H9 (cell line): ENCODE data around the gene F7. TPM values are rescaled to one million over a fixed set of nuclear protein-coding genes. Genes with fewer than 3 reads are reported as not detected.
"Not testable (repeated sequence)": the region's sequence is repeated elsewhere in the genome, so short reads cannot be mapped to it uniquely, and the experiment has no call there.

ENCODE experiments used
- DNase-seq: peaks from one replicate; pipeline ENCODE4 v3.0.0-alpha.2; 2017
- H2AFZ ChIP-seq: one replicate; pipeline ENCODE4 v1.6.1; 2013; ENCODE audit warnings: mild to moderate bottlenecking, low read length, control low read depth, moderate library complexity
- H2AK5ac ChIP-seq: 2 replicates; pipeline ENCODE4 v1.6.1; 2013; ENCODE audit warnings: low read length, control low read depth, mixed read lengths; ENCODE audit not compliant: insufficient read length
- H2BK120ac ChIP-seq: one replicate; pipeline ENCODE4 v1.6.1; 2013; ENCODE audit warnings: low read depth, mild to moderate bottlenecking, low read length, control low read depth, inconsistent platforms; ENCODE audit not compliant: poor library complexity, severe bottlenecking
- H2BK12ac ChIP-seq: 2 replicates; pipeline ENCODE4 v1.6.1; 2013; ENCODE audit warnings: low read length, control low read depth, mixed read lengths, low read depth; ENCODE audit not compliant: insufficient read length
- H2BK15ac ChIP-seq: 2 replicates; pipeline ENCODE4 v1.6.1; 2013; ENCODE audit warnings: low read depth, low read length, control low read depth
- H2BK20ac ChIP-seq: one replicate; pipeline ENCODE4 v1.6.1; 2013; ENCODE audit warnings: low read depth, mild to moderate bottlenecking, low read length, control low read depth, inconsistent platforms; ENCODE audit not compliant: poor library complexity, severe bottlenecking
- H2BK5ac ChIP-seq: 2 replicates; pipeline ENCODE4 v1.6.1; 2013; ENCODE audit warnings: low read length, control low read depth, mixed read lengths; ENCODE audit not compliant: insufficient read length
- H3K14ac ChIP-seq: 2 replicates; pipeline ENCODE4 v1.6.1; 2013; ENCODE audit warnings: low read length, control low read depth; ENCODE audit not compliant: insufficient read depth
- H3K18ac ChIP-seq: 2 replicates; pipeline ENCODE4 v1.6.1; 2013; ENCODE audit warnings: low read depth, mild to moderate bottlenecking, mixed read lengths, low read length, control low read depth; ENCODE audit not compliant: insufficient read length
- H3K23ac ChIP-seq: 2 replicates; pipeline ENCODE4 v1.6.1; 2013; ENCODE audit warnings: low read length, control low read depth, mixed read lengths, low read depth; ENCODE audit not compliant: insufficient read length
- H3K23me2 ChIP-seq: 2 replicates; pipeline ENCODE4 v1.6.1; 2013; ENCODE audit warnings: low read depth, mild to moderate bottlenecking, mixed read lengths, low read length, control low read depth; ENCODE audit not compliant: insufficient read length, poor library complexity, severe bottlenecking
- H3K27ac ChIP-seq: 2 replicates; pipeline ENCODE4 v1.5.1; 2013; ENCODE audit warnings: low read length, control low read depth, mixed read lengths, low read depth; ENCODE audit not compliant: insufficient read length
- H3K27me3 ChIP-seq: 2 replicates; pipeline ENCODE4 v1.6.1; 2013; ENCODE audit warnings: low read length, control low read depth, inconsistent platforms; ENCODE audit not compliant: insufficient read depth
- H3K4ac ChIP-seq: 2 replicates; pipeline ENCODE4 v1.6.1; 2013; ENCODE audit warnings: low read depth, mild to moderate bottlenecking, control low read depth, inconsistent platforms, low read length, moderate library complexity
- H3K4me1 ChIP-seq: 2 replicates; pipeline ENCODE4 v1.6.1; 2013; ENCODE audit warnings: low read length, control low read depth, inconsistent platforms; ENCODE audit not compliant: insufficient read depth
- H3K4me2 ChIP-seq: 2 replicates; pipeline ENCODE4 v1.6.1; 2013; ENCODE audit warnings: low read length, control low read depth, mixed read lengths; ENCODE audit not compliant: insufficient read length, insufficient read depth
- H3K56ac ChIP-seq: 2 replicates; pipeline ENCODE4 v1.6.1; 2013; ENCODE audit warnings: low read depth, mild to moderate bottlenecking, mixed read lengths, low read length, control low read depth; ENCODE audit not compliant: insufficient read length
- H3K79me1 ChIP-seq: 2 replicates; pipeline ENCODE4 v1.6.1; 2013; ENCODE audit warnings: low read depth, mild to moderate bottlenecking, moderate library complexity, low read length, control low read depth, inconsistent platforms; ENCODE audit not compliant: insufficient read depth, poor library complexity, severe bottlenecking
- H3K79me2 ChIP-seq: 2 replicates; pipeline ENCODE4 v1.6.1; 2013; ENCODE audit warnings: low read length, control low read depth, inconsistent platforms; ENCODE audit not compliant: insufficient read depth
- H3K9ac ChIP-seq: 2 replicates; pipeline ENCODE4 v1.6.1; 2013; ENCODE audit warnings: low read length, control low read depth, mixed read lengths; ENCODE audit not compliant: insufficient read length; ENCODE audit errors: extremely low read depth
- H3K9me3 ChIP-seq: one replicate; pipeline ENCODE4 v1.6.1; 2013; ENCODE audit warnings: low read depth, low read length, inconsistent platforms; ENCODE audit not compliant: control insufficient read depth
- H3T11ph ChIP-seq: one replicate; pipeline ENCODE4 v1.6.1; 2013; ENCODE audit warnings: mild to moderate bottlenecking, low read length, control low read depth, inconsistent platforms
- H4K20me1 ChIP-seq: one replicate; pipeline ENCODE4 v1.6.1; 2013; ENCODE audit not compliant: control insufficient read depth, insufficient read length, insufficient read depth
- H4K5ac ChIP-seq: 2 replicates; pipeline ENCODE4 v1.6.1; 2013; ENCODE audit warnings: low read depth, mild to moderate bottlenecking, mixed read lengths, low read length, control low read depth; ENCODE audit not compliant: insufficient read length
- H4K8ac ChIP-seq: replicated peaks from 2 replicates; pipeline ENCODE4 v1.6.1; 2013; ENCODE audit warnings: low read length, control low read depth, mixed read lengths, low read depth; ENCODE audit not compliant: insufficient read length
- H4K91ac ChIP-seq: 2 replicates; pipeline ENCODE4 v1.6.1; 2013; ENCODE audit warnings: low read depth, mild to moderate bottlenecking, moderate library complexity, mixed read lengths, low read length, control low read depth; ENCODE audit not compliant: insufficient read length
- H3K27ac Mint-ChIP-seq, 3 experiments: 2 replicates in 2 of 3; 3 replicates in 1 of 3; pipeline ENCODE4 v1.8.0; 2020 to 2021; ENCODE audit warnings: mixed read lengths in 3 of 3, mild to moderate bottlenecking in 1 of 3, moderate library complexity in 1 of 3
- H3K27me3 Mint-ChIP-seq: 2 replicates; pipeline ENCODE4 v1.8.0; 2021; ENCODE audit warnings: low read depth, mild to moderate bottlenecking, moderate library complexity, mixed read lengths
- H3K36me3 Mint-ChIP-seq, 3 experiments: 2 replicates in 2 of 3; 3 replicates in 1 of 3; pipeline ENCODE4 v1.8.0; 2020 to 2021; ENCODE audit warnings: low read depth in 3 of 3, mixed read lengths in 3 of 3; ENCODE audit not compliant: insufficient read depth in 1 of 3
- H3K4me1 Mint-ChIP-seq, 2 experiments: 2 replicates each; pipeline ENCODE4 v1.8.0; 2020; ENCODE audit warnings: mixed read lengths in 2 of 2
- H3K4me3 Mint-ChIP-seq, 2 experiments: 2 replicates in 1 of 2; 3 replicates in 1 of 2; pipeline ENCODE4 v1.8.0; 2020 to 2021; ENCODE audit warnings: mild to moderate bottlenecking in 2 of 2, mixed read lengths in 2 of 2, moderate library complexity in 1 of 2
- H3K9me3 Mint-ChIP-seq, 2 experiments: 2 replicates in 1 of 2; 3 replicates in 1 of 2; pipeline ENCODE4 v1.8.0; 2020; ENCODE audit warnings: mild to moderate bottlenecking in 2 of 2, mixed read lengths in 2 of 2, moderate library complexity in 1 of 2
- WGBS: extraction: QIAGEN DNeasy Blood & Tissue Kit; methylation state at CpG from one replicate; pipeline ENCODE4 v1.1.7; 2013; ENCODE audit warnings: missing lambda C conversion rate, low lambda C conversion rate, mixed read lengths; ENCODE audit not compliant: insufficient read length; ENCODE audit errors: extremely low coverage; 5-methylcytosine and 5-hydroxymethylcytosine counted together
- total RNA-seq: library from RNA; stranded (reverse); gene quantifications from 2 replicates; pipeline ENCODE4 v1.2.1, GENCODE V29; 2021

The F7 gene
- total RNA-seq, 1 experiment from 2014 or later: 0.81 TPM

DNA sequence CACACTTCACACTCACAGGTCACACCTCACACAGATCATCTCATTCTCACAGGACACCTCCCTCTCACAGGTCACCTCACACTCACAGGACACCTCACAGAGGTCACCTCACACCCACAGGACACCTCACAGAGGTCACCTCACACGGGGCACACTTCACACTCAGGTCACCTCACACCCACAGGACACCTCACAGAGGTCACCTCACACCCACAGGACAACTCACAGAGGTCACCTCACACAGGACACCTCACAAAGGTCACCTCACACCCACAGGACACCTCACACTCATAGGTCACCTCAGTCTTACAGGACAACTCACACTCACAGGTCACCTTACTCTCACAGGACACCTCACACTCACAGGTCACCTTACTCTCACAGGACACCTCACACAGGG is 6.9 kb downstream of the F7 start:
- H2BK120ac ChIP-seq, H3K4me1 Mint-ChIP-seq, H4K5ac ChIP-seq, H3K56ac ChIP-seq, H3K27ac Mint-ChIP-seq, H3K23me2 ChIP-seq, H4K91ac ChIP-seq, H3K4ac ChIP-seq, H2BK15ac ChIP-seq, H2AK5ac ChIP-seq, H3K79me1 ChIP-seq, H3K14ac ChIP-seq, H3K23ac ChIP-seq, H4K20me1 ChIP-seq, H3K27ac ChIP-seq, DNase-seq, H2BK12ac ChIP-seq, H2BK20ac ChIP-seq, H4K8ac ChIP-seq, H3K9me3 Mint-ChIP-seq, H2BK5ac ChIP-seq, H3T11ph ChIP-seq, H3K4me1 ChIP-seq, H3K4me3 Mint-ChIP-seq, H2AFZ ChIP-seq, H3K18ac ChIP-seq, H3K79me2 ChIP-seq, H3K36me3 Mint-ChIP-seq, H3K9me3 ChIP-seq, H3K9ac ChIP-seq, H3K4me2 ChIP-seq: not testable (repeated sequence)
- no CpG with 5 or more reads among the region's 1 CpG for WGBS
- H3K27me3 Mint-ChIP-seq: peaks cover 36% of the 10 kb centered on the region
- H3K27me3 ChIP-seq: peaks cover 29% of the 10 kb centered on the region; the same call in 1 of the 2 replicates
